HepG2 (cell line): Measurements from ENCODE around the gene PRDX2. TPM values are rescaled to one million over a fixed set of nuclear protein-coding genes. Genes with fewer than 3 reads are reported as not detected.

ENCODE experiments used
- ARNTL ChIP-seq: sonication (generic); formaldehyde crosslinking; IDR thresholded peaks from 2 replicates; pipeline ENCODE4 v1.4.0; 2020; ENCODE audit warnings: mild to moderate bottlenecking, missing genetic modification reagents
- BRD4 ChIP-seq: sonication (generic); formaldehyde crosslinking; IDR thresholded peaks from 2 replicates; pipeline ENCODE4 v1.4.0; 2020; ENCODE audit warnings: missing genetic modification reagents
- CREB3 ChIP-seq: sonication (generic); formaldehyde crosslinking; IDR thresholded peaks from 2 replicates; pipeline ENCODE4 v1.5.0; 2020; ENCODE audit warnings: missing genetic modification reagents
- DMAP1 ChIP-seq: IDR thresholded peaks from 2 replicates; pipeline ENCODE4 v1.6.1; 2016
- FOXC1 ChIP-seq: sonication (generic); formaldehyde crosslinking; IDR thresholded peaks from 2 replicates; pipeline ENCODE4 v1.8.0; 2022; ENCODE audit warnings: mild to moderate bottlenecking, missing genetic modification reagents, borderline replicate concordance
- HNF4A ChIP-seq: sonication (generic); formaldehyde crosslinking; IDR thresholded peaks from 2 replicates; pipeline ENCODE4 v1.4.0; 2020; ENCODE audit warnings: missing genetic modification reagents
- HNRNPUL1 ChIP-seq: fragments of 200-400 bp; formaldehyde crosslinking; IDR thresholded peaks from 2 replicates; pipeline ENCODE4 v1.6.1; 2017; ENCODE audit warnings: low read depth, mild to moderate bottlenecking, low read length, moderate library complexity
- IRF1 ChIP-seq: sonication (generic); formaldehyde crosslinking; IDR thresholded peaks from 2 replicates; pipeline ENCODE4 v1.4.0; 2020; ENCODE audit warnings: low read depth, mild to moderate bottlenecking, missing genetic modification reagents
- KAT8 ChIP-seq: IDR thresholded peaks from 2 replicates; pipeline ENCODE4 v1.6.1; 2016; ENCODE audit warnings: missing genetic modification reagents, missing compliant biosample characterization
- MAZ ChIP-seq, 2 experiments: sonication (generic) in 1 of 2; formaldehyde crosslinking in 1 of 2; IDR thresholded peaks; 2 replicates each; pipeline versions ENCODE4 v1.5.0 to v1.6.1; 2012 to 2020; ENCODE audit warnings: low read depth in 2 of 2, mild to moderate bottlenecking in 2 of 2, borderline replicate concordance in 1 of 2, improper control_type of control experiment in 1 of 2, low read length in 1 of 2, missing genetic modification reagents in 1 of 2, moderate library complexity in 1 of 2
- NR2F6 ChIP-seq, 2 experiments: IDR thresholded peaks; 2 replicates each; pipeline ENCODE4 v1.6.1; 2016; ENCODE audit warnings: antibody characterized with exemption in 1 of 2, mild to moderate bottlenecking in 1 of 2
- SMAD1 ChIP-seq: sonication (generic); formaldehyde crosslinking; IDR thresholded peaks from 2 replicates; pipeline ENCODE4 v1.4.0; 2020; ENCODE audit warnings: missing genetic modification reagents, low read depth, mild to moderate bottlenecking, borderline replicate concordance
- SOX6 ChIP-seq, 2 experiments: fragments of 450-650 bp in 1 of 2; sonication (generic) in 1 of 2; formaldehyde crosslinking in 1 of 2; IDR thresholded peaks; 2 replicates each; pipeline versions ENCODE4 v1.4.0 to v1.6.1; 2017 to 2020; ENCODE audit warnings: antibody characterized with exemption in 1 of 2, mild to moderate bottlenecking in 1 of 2, missing genetic modification reagents in 1 of 2
- ZBTB4 ChIP-seq: sonication (generic); formaldehyde crosslinking; IDR thresholded peaks from 2 replicates; pipeline ENCODE4 v1.4.0; 2020; ENCODE audit warnings: missing genetic modification reagents, mild to moderate bottlenecking, borderline replicate concordance
- ZNF121 ChIP-seq: sonication (generic); formaldehyde crosslinking; IDR thresholded peaks from 2 replicates; pipeline ENCODE4 v1.5.0; 2020; ENCODE audit warnings: mild to moderate bottlenecking, missing genetic modification reagents
- ZNF138 ChIP-seq: sonication (generic); formaldehyde crosslinking; IDR thresholded peaks from 2 replicates; pipeline ENCODE4 v1.5.0; 2020; ENCODE audit warnings: mild to moderate bottlenecking, low read depth, missing genetic modification reagents
- ZNF17 ChIP-seq: sonication (generic); formaldehyde crosslinking; IDR thresholded peaks from 2 replicates; pipeline ENCODE4 v1.5.0; 2020; ENCODE audit warnings: mild to moderate bottlenecking, missing genetic modification reagents
- ZNF333 ChIP-seq: sonication (generic); formaldehyde crosslinking; IDR thresholded peaks from 2 replicates; pipeline ENCODE4 v1.4.0; 2020; ENCODE audit warnings: mild to moderate bottlenecking, missing genetic modification reagents, borderline replicate concordance
- ZNF33A ChIP-seq: sonication (generic); formaldehyde crosslinking; IDR thresholded peaks from 2 replicates; pipeline ENCODE4 v1.5.1; 2020; ENCODE audit warnings: missing genetic modification reagents, mild to moderate bottlenecking, moderate library complexity, borderline replicate concordance
- ZNF383 ChIP-seq: sonication (generic); formaldehyde crosslinking; IDR thresholded peaks from 2 replicates; pipeline ENCODE4 v1.4.0; 2020; ENCODE audit warnings: missing genetic modification reagents, mild to moderate bottlenecking, borderline replicate concordance
- ZNF496 ChIP-seq: sonication (generic); formaldehyde crosslinking; IDR thresholded peaks from 2 replicates; pipeline ENCODE4 v1.8.1; 2023; ENCODE audit warnings: mild to moderate bottlenecking, moderate library complexity, missing genetic modification reagents; ENCODE audit not compliant: insufficient replicate concordance
- ZNF503 ChIP-seq: sonication (generic); formaldehyde crosslinking; IDR thresholded peaks from 2 replicates; pipeline ENCODE4 v1.4.0; 2020; ENCODE audit warnings: missing genetic modification reagents
- ZNF564 ChIP-seq: sonication (generic); formaldehyde crosslinking; IDR thresholded peaks from 2 replicates; pipeline ENCODE4 v1.8.1; 2023; ENCODE audit warnings: mild to moderate bottlenecking, missing genetic modification reagents
- polyA plus RNA-seq, 8 experiments: library from polyadenylated mRNA; depleted of rRNA in 3 of 8; stranded (reverse) in 7 of 8; unstranded in 1 of 8; fragments of >200 nt; fragmentation: Illumina TruSeq in 4 of 8; extraction: Trizol in 4 of 8; gene quantifications; 2 replicates each; pipeline versions ENCODE4 v1.2.1 to v1.2.3, GENCODE V29; 2011 to 2016; ENCODE audit warnings: low read depth in 4 of 8, missing spikeins in 1 of 8, mixed read lengths in 1 of 8; ENCODE audit not compliant: insufficient read depth in 1 of 8
- total RNA-seq, 5 experiments: library from RNA; depleted of rRNA; stranded (reverse); fragments of >200 nt; fragmentation: Illumina TruSeq; extraction: Trizol; gene quantifications; 2 replicates each; pipeline ENCODE4 v1.2.3, GENCODE V29; 2016; ENCODE audit warnings: low read depth in 1 of 5

Gene PRDX2
- total and polyA plus RNA-seq, 2 of the 13 experiments (the other 11 are each of a cell fraction or from before 2014, with no cell fraction given) = 218 to 381 TPM

GRCh38 chr19:12800923-12801465 lies 606 bp downstream of the PRDX2 start (continued):
- TF ChIP-seq ZNF503 = no peak
- no peak for TF ChIP-seq IRF1 (CRISPR knock-in tag)
- no peak for TF ChIP-seq ZNF138
- TF ChIP-seq HNF4A = no peak
- TF ChIP-seq SOX6 (IDR thresholded peaks at IDR 0.05) = no peak
- peak; percentile 27; the same call in 1 of the 2 replicates for TF ChIP-seq SOX6 (CRISPR knock-in tag; IDR thresholded peaks at IDR 0.05)
- TF ChIP-seq ZNF33A = 0 out of 2 replicates have a peak, but pooled peaks have one; percentile 90
- TF ChIP-seq ZNF121 (CRISPR knock-in tag) = no peak
- no peak for TF ChIP-seq CREB3 (CRISPR knock-in tag)
- peak; percentile 89; the same call in 1 of the 2 replicates for TF ChIP-seq ZBTB4 (CRISPR knock-in tag)
- TF ChIP-seq ZNF17 (CRISPR knock-in tag) = no peak
- no peak for TF ChIP-seq ZNF564
- TF ChIP-seq FOXC1 (CRISPR knock-in tag) = 0 out of 2 replicates have a peak, but pooled peaks have one; percentile 65
- TF ChIP-seq DMAP1 = peak; percentile 26; the same call in 1 of the 2 replicates
- TF ChIP-seq ZNF383 = no peak; the same call in 1 of the 2 replicates
- no peak for TF ChIP-seq BRD4 (CRISPR knock-in tag)
- no peak for TF ChIP-seq ZNF333 (CRISPR knock-in tag)
- TF ChIP-seq ZNF496 = no peak
- TF ChIP-seq SMAD1 (CRISPR knock-in tag) = no peak
- TF ChIP-seq MAZ (IDR thresholded peaks at IDR 0.05; ENCODE audit: borderline replicate concordance, low read depth, low read length) = no peak
- no peak for TF ChIP-seq MAZ (CRISPR knock-in tag; IDR thresholded peaks at IDR 0.05; ENCODE audit: low read depth)
- TF ChIP-seq HNRNPUL1 = no peak
- no peak for TF ChIP-seq ARNTL (CRISPR knock-in tag)
- TF ChIP-seq KAT8 (CRISPR knock-in tag) = no peak
- TF ChIP-seq NR2F6 (IDR thresholded peaks at IDR 0.05) = no peak
- TF ChIP-seq NR2F6 (CRISPR knock-in tag; IDR thresholded peaks at IDR 0.05) = no peak
